OCI-LY1 (cell line): ENCODE results near the gene PSMA5.

Experiments
- CTCF ChIP-seq: fragments of 200-600 bp; sonication (generic), shearing (Covaris generic); IDR thresholded peaks from 2 replicates; pipeline ENCODE4 v1.5.1; 2017; ENCODE audit warnings: mild to moderate bottlenecking, antibody characterized with exemption, low read length, moderate library complexity, mixed read lengths
- EZH2 ChIP-seq: fragments of 200-600 bp; sonication (generic), shearing (Covaris generic); IDR thresholded peaks from 2 replicates; pipeline ENCODE4 v1.8.0; 2017; ENCODE audit warnings: borderline replicate concordance, mixed run types, mild to moderate bottlenecking, antibody characterized with exemption, low read length, moderate library complexity, mixed read lengths

GRCh38 chr1:109434484-109434883 lies 8.2 kb upstream of the PSMA5 start:
- TF ChIP-seq CTCF (no peak), EZH2 (no peak)
